ENCODE results near the gene EBP. TPM values are rescaled to one million over a fixed set of nuclear protein-coding genes. Genes with fewer than 3 reads are reported as not detected.

Gene EBP
- total and polyA plus RNA-seq, 9 donors: 15.4 to 117 (median 26.6) TPM

- Histone ChIP-seq H3K9me3 (no peaks in the 10 kb centered on the region), H3K36me3 (no peaks in the 10 kb centered on the region), H3K27ac (no peak overlapping the region), H3K4me3 (no peak overlapping the region), H3K27me3 (no peaks in the 10 kb centered on the region), H3K4me1 (ENCODE audit: insufficient read depth) (no peaks in the 10 kb centered on the region)
- no peak for TF ChIP-seq CTCF (IDR thresholded peaks at IDR 0.05)
- no peak for TF ChIP-seq EP300 (IDR thresholded peaks at IDR 0.05)
- no peak for TF ChIP-seq POLR2A (IDR thresholded peaks at IDR 0.05)
- DNase-seq: no peak
- intact Hi-C loops (cut with DNase I): no loop called here
- 81 to 90% (median 88%) methylated on average over 3 of the region's 3 CpGs for WGBS, 3 donors
Measured at GRCh38 chrX:48533165-48533564, 11.6 kb downstream of the EBP start.

- intact Hi-C loops (cut with DNase I): no loop called here
- Histone ChIP-seq H3K4me1 (ENCODE audit: insufficient read depth) (no peaks in the 10 kb centered on the region), H3K27ac (peak overlapping the region; percentile 67 to 80), H3K27me3 (no peaks in the 10 kb centered on the region), H3K9me3 (no peaks in the 10 kb centered on the region), H3K36me3 (no peaks in the 10 kb centered on the region), H3K4me3 (peak overlapping the region; percentile 26)
- peak in 3 of 5 donors; percentile 21 to 34 (median 29) for DNase-seq
- 79 to 83% (median 82%) methylated on average over 23 of the region's 23 CpGs for WGBS, 3 donors
- no peak for TF ChIP-seq CTCF (IDR thresholded peaks at IDR 0.05)
- no peak for TF ChIP-seq POLR2A (IDR thresholded peaks at IDR 0.05)
- no peak for TF ChIP-seq EP300 (IDR thresholded peaks at IDR 0.05)
Measured at GRCh38 chrX:48538641-48539344, 17.2 kb downstream of the EBP start.

GRCh38 chrX:48539345-48540027 is 17.9 kb downstream of the EBP start, which contains the start of gene TBC1D25:
TBC1D25 (plus strand) TSS chrX:48539714; CDS start chrX:48539798, 84 bp downstream.
- peak; percentile 96 to 98 (median 97) for DNase-seq
- intact Hi-C loops (cut with DNase I): no loop called here
- Histone ChIP-seq H3K36me3 (no peaks in the 10 kb centered on the region), H3K9me3 (no peaks in the 10 kb centered on the region), H3K4me1 (ENCODE audit: insufficient read depth) (no peaks in the 10 kb centered on the region), H3K4me3 (peak within 1 kb of the TSS; percentile 36), H3K27ac (peak within 1 kb of the TSS; percentile 76 to 80), H3K27me3 (no peaks in the 10 kb centered on the region)
- TF ChIP-seq EP300 (IDR thresholded peaks at IDR 0.05) (peak; percentile 64), CTCF (IDR thresholded peaks at IDR 0.05) (peak in 1 of 3 donors; percentile 37), POLR2A (IDR thresholded peaks at IDR 0.05) (no peak)
- WGBS, 3 donors: 37 to 41% (median 39%) methylated on average over 59 of the region's 59 CpGs

- TF ChIP-seq CTCF (IDR thresholded peaks at IDR 0.05): no peak
- TF ChIP-seq POLR2A (IDR thresholded peaks at IDR 0.05): no peak
- TF ChIP-seq EP300 (IDR thresholded peaks at IDR 0.05): no peak
- DNase-seq: peak in 1 of 5 donors; percentile 59
- peak overlapping the region; percentile 76 to 80 for H3K27ac ChIP-seq
- H3K4me1 ChIP-seq (ENCODE audit: insufficient read depth): no peaks in the 10 kb centered on the region
- WGBS, 3 donors: 40 to 56% (median 46%) methylated on average over 12 of the region's 12 CpGs
- no peaks in the 10 kb centered on the region for H3K9me3 ChIP-seq
- H3K27me3 ChIP-seq: no peaks in the 10 kb centered on the region
- no peaks in the 10 kb centered on the region for H3K36me3 ChIP-seq
- peak overlapping the region; percentile 36 for H3K4me3 ChIP-seq
- intact Hi-C loops (cut with DNase I): no loop called here
Measured at GRCh38 chrX:48540028-48540375, 18.4 kb downstream of the EBP start.
